BLaER1 treated with 17β-estradiol and CSF1 and Interleukin-3, amounts not matched to agents 10 nM and 100 nM (cell line): Measurements from ENCODE around the gene NCAPH2.
A peak's percentile ranks its signal among the peaks of the same experiment; 100 is the strongest.

Experiments used
- H3K27ac ChIP-seq, 11 experiments: shearing (Covaris generic); formaldehyde crosslinking; 2 replicates each; pipeline ENCODE4 v1.8.1; 2022
- H3K27me3 ChIP-seq, 11 experiments: shearing (Covaris generic); formaldehyde crosslinking; 2 replicates each; pipeline ENCODE4 v1.8.1; 2022
- H3K36me3 ChIP-seq, 11 experiments: shearing (Covaris generic); formaldehyde crosslinking; 2 replicates each; pipeline ENCODE4 v1.8.1; 2022
- H3K4me1 ChIP-seq, 10 experiments: shearing (Covaris generic); formaldehyde crosslinking; 2 replicates each; pipeline ENCODE4 v1.8.1; 2022
- H3K4me2 ChIP-seq, 11 experiments: shearing (Covaris generic); formaldehyde crosslinking; 2 replicates each; pipeline ENCODE4 v1.8.1; 2022
- H3K4me3 ChIP-seq, 10 experiments: shearing (Covaris generic); formaldehyde crosslinking; 2 replicates each; pipeline ENCODE4 v1.8.1; 2022
- H3K9ac ChIP-seq, 11 experiments: shearing (Covaris generic); formaldehyde crosslinking; 2 replicates each; pipeline ENCODE4 v1.8.1; 2022
- H3K9me3 ChIP-seq, 11 experiments: shearing (Covaris generic); formaldehyde crosslinking; replicated peaks in 1 of 11; 2 replicates each; pipeline ENCODE4 v1.8.1; 2022
- H4K20me1 ChIP-seq, 11 experiments: shearing (Covaris generic); formaldehyde crosslinking; 2 replicates each; pipeline ENCODE4 v1.8.1; 2022
- Cebpa-rat ChIP-seq, 11 experiments: shearing (Covaris generic); IDR thresholded peaks; 2 replicates each; pipeline ENCODE4 v1.8.1; 2022

The NCAPH2 gene

DNA sequence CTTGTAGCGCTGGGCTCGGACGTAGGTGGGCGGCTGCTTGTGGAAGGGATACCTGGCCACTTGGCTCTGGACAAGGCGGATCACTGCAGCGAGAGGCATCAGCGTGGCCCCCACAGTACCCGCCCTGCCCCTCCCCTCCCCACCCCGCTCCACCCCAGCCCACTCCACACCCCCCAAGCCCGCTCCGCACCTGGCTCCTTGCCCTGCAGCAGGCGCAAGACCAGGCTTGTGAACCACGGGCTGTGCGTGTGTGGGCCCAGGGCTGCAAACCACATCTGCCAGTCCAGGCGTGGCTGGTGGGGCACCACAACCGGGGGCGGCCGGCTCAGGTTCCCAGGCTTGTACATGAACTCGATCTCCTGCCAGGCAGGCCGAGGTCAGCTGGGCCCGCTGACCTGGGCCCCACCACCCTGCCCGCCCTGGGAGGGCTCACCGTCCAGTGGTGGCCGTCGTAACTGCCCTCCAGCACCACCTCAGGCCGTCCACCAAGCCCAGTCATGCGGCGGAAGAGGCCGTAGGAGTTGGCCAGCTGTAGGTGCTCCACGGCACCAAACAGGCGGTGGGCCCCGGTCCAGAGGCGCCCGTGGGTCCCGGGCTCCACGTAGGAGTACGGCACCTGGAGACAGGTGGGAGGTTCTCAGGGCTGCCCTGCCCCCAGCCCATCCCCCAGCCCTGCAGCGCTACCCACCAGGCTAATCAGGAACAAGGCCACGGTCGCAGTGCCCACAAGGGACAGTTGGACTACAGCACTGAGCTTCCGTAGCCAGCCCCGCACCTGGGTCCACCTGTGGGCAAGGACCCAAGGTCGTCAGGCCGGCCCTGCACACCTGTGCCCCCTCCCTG lies 3.4 kb upstream of the NCAPH2 start:
- Histone ChIP-seq H3K4me3 (no peak overlapping the region), H3K36me3 (peaks cover 20 to 37% (median 32%) of the 10 kb centered on the region in 11 experiments), H3K4me1 (peaks cover 29 to 44% (median 37%) of the 10 kb centered on the region in 10 experiments), H3K27ac (0 out of 22 replicates have a peak overlapping the region, but pooled peaks of 1 of the 11 experiments have one; percentile 86), H3K9me3 (no peaks in the 10 kb centered on the region), H3K9ac (peak overlapping the region in 5 of 11 experiments; percentile 32 to 92 (median 88); a peak in 3 of 22 replicates), H4K20me1 (peaks cover 0 to 48% (median 38%) of the 10 kb centered on the region in 11 experiments; a peak in 20 of 22 replicates), H3K4me2 (peak overlapping the region in 7 of 11 experiments; percentile 92 to 100 (median 99); a peak in 8 of 22 replicates), H3K27me3 (no peaks in the 10 kb centered on the region)
- TF ChIP-seq Cebpa-rat (IDR thresholded peaks at IDR 0.05), result no peak

DNA sequence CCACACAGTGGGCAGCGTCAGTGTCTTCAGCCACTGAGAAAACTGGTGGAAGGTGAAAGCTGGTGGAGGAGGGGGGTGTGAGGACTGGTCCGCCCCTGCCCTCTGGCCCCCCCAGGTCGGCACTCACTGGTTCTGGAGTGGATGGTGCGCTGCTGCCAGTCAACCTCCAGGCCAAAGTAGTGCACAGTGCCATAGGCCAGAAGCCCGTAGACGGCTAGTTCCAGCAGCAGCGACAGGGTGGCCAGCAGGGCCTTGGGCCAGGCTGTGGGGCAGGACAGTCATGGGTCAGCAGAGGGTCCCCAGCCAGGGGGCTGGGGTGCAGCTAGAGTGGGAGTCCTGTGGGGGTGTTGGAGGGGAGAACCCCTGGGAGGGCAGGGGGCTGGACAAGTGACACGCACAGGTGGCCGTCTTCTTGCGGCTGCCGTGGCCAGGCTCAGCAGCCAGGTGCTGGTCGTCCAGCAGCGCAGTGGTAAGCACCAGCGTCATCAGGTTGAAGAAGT lies 2.7 kb upstream of the NCAPH2 start:
- Histone ChIP-seq H3K9ac (peak overlapping the region in 10 of 11 experiments; percentile 10 to 92 (median 89); a peak in 14 of 22 replicates), H3K4me1 (peaks cover 35 to 49% (median 44%) of the 10 kb centered on the region in 10 experiments), H3K36me3 (peaks cover 21 to 45% (median 35%) of the 10 kb centered on the region in 11 experiments), H3K4me3 (peak overlapping the region in 4 of 10 experiments; percentile 83 to 97 (median 94); a peak in 3 of 20 replicates), H3K27me3 (no peaks in the 10 kb centered on the region), H3K9me3 (no peaks in the 10 kb centered on the region), H3K27ac (peak overlapping the region in 3 of 11 experiments; percentile 79 to 86 (median 84); a peak in 3 of 22 replicates), H3K4me2 (peak overlapping the region; percentile 85 to 100 (median 99); a peak in 20 of 22 replicates), H4K20me1 (peaks cover 0 to 56% (median 41%) of the 10 kb centered on the region in 11 experiments; a peak in 20 of 22 replicates)
- no peak for TF ChIP-seq Cebpa-rat (IDR thresholded peaks at IDR 0.05)

DNA sequence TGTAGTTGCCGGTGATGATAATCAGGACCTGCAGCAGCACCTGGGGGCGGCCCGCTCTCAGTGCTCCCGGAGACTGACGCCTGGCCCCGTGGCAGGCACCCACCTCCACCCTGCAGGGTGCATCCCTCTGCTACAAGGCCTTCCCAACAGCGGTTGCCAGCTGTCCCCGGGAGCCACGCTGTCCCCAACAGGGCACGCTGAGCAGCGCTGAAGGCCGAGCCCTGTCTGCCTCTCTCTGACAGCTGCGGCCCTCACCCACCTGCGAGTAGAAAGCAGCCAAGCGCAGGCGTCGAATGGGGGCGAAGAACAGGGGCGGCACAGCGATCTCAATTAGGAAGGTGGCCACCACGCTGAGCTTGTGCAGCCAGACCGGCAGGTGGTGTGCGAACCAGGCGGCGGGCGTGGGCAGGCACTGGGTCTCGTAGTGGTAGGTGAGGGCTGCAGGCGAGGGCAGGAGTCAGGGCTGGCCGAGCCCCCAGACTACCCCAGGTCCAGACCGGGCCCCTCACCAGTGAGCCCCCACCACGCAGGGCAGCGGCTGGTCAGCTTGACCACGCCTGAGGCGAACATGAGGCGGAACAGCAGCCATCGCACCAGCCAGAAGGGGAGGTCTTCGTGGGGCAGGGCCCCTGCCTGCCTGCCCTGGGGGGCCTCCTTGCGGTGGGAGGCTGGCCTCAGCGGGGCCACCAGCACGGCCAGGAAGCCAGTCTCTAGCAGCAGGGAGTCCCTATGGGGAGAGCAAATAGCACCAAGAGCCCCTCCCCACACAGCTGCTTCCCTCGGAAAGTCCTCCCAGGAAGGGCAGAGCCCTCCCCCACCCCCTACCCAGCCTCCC lies 2.0 kb upstream of the NCAPH2 start:
- peak overlapping the region in 10 of 11 experiments; percentile 22 to 86 (median 80); a peak in 15 of 22 replicates for H3K27ac ChIP-seq
- no peak for TF ChIP-seq Cebpa-rat (IDR thresholded peaks at IDR 0.05)
- H3K4me2 ChIP-seq, result peak overlapping the region; percentile 85 to 100 (median 99)
- H3K36me3 ChIP-seq, result peaks cover 25 to 51% (median 41%) of the 10 kb centered on the region in 11 experiments
- peak overlapping the region; percentile 81 to 92 (median 89); a peak in 21 of 22 replicates for H3K9ac ChIP-seq
- H3K4me3 ChIP-seq, result peak overlapping the region; percentile 81 to 97 (median 92)
- H4K20me1 ChIP-seq, result peaks cover 0 to 62% (median 43%) of the 10 kb centered on the region in 11 experiments; a peak in 20 of 22 replicates
- H3K4me1 ChIP-seq, result peaks cover 35 to 49% (median 45%) of the 10 kb centered on the region in 10 experiments
- H3K27me3 ChIP-seq, result no peaks in the 10 kb centered on the region
- H3K9me3 ChIP-seq, result no peaks in the 10 kb centered on the region

DNA sequence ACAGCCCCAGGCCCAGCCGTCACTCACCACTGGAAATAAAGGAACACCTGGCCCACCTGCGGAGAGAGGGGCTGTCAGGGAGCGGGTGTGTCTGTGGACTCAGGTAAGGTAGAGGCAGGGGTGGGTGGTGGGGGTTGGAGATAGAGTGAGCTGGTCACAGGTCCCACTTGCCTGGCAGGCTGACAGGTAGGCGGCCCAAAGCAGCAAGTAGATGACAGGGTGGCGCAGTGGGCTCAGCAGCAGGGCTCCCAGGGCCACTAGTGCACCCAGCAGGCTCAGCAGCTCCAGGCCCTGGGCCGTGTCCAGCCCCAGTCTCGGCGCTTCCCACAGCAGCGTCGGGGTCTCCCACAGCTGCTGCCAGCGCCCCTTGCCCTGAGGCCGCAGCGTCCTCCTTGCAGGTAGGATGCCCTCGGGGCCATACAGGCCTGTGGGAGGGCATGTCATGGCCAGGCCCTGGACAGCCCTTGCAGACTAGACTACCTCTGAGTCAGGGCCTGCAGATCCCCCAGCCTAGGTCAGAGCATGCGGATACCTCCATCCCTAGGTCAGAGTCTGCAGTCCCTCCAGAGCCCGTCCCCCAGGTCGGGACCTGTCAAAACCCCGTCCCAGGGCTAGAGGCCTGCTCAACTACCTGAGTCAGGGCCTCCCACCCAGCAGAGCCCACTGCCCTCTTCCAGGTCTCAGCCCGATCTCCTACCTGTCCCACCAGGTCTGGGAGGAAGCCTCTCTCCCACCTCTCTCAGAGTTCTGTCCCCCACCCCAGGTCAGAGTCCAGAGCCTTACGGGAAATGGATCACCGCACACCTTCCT lies 1.2 kb upstream of the NCAPH2 start:
- TF ChIP-seq Cebpa-rat (IDR thresholded peaks at IDR 0.05), result no peak
- Histone ChIP-seq H3K36me3 (peaks cover 27 to 56% (median 43%) of the 10 kb centered on the region in 11 experiments), H3K9ac (peak overlapping the region; percentile 81 to 92 (median 89)), H3K27me3 (no peaks in the 10 kb centered on the region), H4K20me1 (peaks cover 0 to 64% (median 44%) of the 10 kb centered on the region in 11 experiments; a peak in 20 of 22 replicates), H3K9me3 (no peaks in the 10 kb centered on the region), H3K4me3 (peak overlapping the region; percentile 81 to 97 (median 92)), H3K27ac (peak overlapping the region; percentile 70 to 86 (median 79)), H3K4me2 (peak overlapping the region; percentile 85 to 100 (median 99)), H3K4me1 (peaks cover 35 to 49% (median 45%) of the 10 kb centered on the region in 10 experiments)

DNA sequence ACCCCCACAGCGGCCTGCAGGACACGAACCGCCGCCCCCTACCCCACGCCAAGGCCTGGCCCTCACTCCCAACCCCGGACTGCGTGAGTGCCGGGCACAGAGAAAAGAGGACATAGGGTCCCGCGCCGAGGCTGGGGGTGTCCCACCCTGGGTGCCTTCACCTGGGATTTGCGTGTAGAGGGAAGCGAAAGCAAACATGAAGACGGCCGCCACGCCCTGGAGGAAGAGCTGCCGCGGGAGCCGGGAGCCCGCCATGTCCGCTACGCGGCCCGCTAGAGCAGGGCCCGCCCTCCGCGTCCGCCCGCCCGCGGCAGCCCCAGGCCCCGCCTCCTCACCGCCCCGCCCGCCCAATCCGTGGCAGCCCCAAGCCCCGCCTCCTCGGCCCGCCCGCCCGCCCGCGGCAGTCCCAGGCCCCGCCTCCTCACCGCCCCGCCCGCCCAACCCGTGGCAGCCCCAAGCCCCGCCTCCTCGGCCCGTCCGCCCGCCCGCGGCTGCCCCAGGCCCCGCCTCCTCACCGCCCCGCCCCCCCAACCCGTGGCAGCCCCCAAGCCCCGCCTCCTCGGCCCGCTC lies 518 bp upstream of the NCAPH2 start, which contains the start of gene LMF2:
Gene LMF2, minus strand, starts transcription at position 282 of the 570 bp plus-strand sequence. Its CDS starts 27 bp downstream, at position 255.
- no peaks in the 10 kb centered on the region for H3K9me3 ChIP-seq
- H3K4me1 ChIP-seq, result peaks cover 35 to 48% (median 45%) of the 10 kb centered on the region in 10 experiments
- peaks cover 24 to 56% (median 39%) of the 10 kb centered on the region in 11 experiments for H3K36me3 ChIP-seq
- H3K27ac ChIP-seq, result peak within 1 kb of the TSS; percentile 70 to 88 (median 86)
- H3K4me2 ChIP-seq, result peak within 1 kb of the TSS; percentile 94 to 100 (median 99)
- H4K20me1 ChIP-seq, result peaks cover 0 to 64% (median 45%) of the 10 kb centered on the region in 11 experiments; a peak in 20 of 22 replicates
- H3K27me3 ChIP-seq, result no peaks in the 10 kb centered on the region
- H3K9ac ChIP-seq, result peak within 1 kb of the TSS; percentile 81 to 92 (median 89)
- H3K4me3 ChIP-seq, result peak within 1 kb of the TSS; percentile 81 to 97 (median 92)
- TF ChIP-seq Cebpa-rat (IDR thresholded peaks at IDR 0.05), result no peak

DNA sequence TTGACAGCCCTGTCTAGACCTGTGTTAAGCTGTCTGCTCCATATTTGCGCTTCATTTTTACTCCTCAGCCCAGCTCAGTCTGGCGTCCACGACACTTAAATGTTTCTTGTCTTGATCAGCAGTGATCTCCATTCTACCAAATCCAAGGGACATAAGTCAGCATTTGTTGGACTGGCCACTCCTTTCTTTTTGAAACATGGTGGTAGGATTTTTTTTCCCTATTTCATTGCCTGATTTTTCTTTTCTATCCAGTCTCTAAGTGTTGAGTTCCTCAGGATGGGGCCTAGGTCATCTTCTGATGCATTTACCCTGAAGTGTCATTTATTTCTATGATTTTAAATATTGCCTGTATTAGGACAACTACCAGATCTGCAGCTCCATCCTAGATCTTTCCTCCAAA lies 873 bp downstream of the NCAPH2 start:
- Histone ChIP-seq H4K20me1 (peaks cover 0 to 72% (median 54%) of the 10 kb centered on the region in 11 experiments; a peak in 20 of 22 replicates), H3K36me3 (peaks cover 16 to 60% (median 39%) of the 10 kb centered on the region in 11 experiments), H3K9ac (peak overlapping the region; percentile 75 to 91 (median 86)), H3K4me3 (peak overlapping the region; percentile 60 to 80 (median 70)), H3K4me1 (peaks cover 35 to 48% (median 44%) of the 10 kb centered on the region in 10 experiments), H3K27ac (peak overlapping the region in 10 of 11 experiments; percentile 61 to 88 (median 83); a peak in 18 of 22 replicates), H3K9me3 (no peaks in the 10 kb centered on the region), H3K27me3 (no peaks in the 10 kb centered on the region), H3K4me2 (peak overlapping the region; percentile 81 to 99 (median 92))
- no peak for TF ChIP-seq Cebpa-rat (IDR thresholded peaks at IDR 0.05)

DNA sequence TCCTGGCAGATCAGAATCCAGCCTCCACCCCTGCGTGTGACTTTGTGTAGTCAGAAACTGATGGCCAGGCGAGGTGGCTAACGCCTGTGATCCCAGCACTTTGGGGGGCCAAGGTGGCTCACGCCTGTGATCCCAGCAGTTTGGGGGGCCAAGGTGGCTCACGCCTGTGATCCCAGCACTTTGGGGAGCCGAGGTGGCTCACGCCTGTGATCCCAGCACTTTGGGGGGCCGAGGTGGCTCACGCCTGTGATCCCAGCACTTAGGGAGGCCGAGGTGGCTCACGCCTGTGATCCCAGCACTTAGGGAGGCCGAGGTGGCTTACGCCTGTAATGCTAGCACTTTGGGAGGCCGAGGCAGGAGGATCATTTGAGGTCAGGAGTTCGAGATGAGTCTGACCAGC lies 5.2 kb downstream of the NCAPH2 start:
- Histone ChIP-seq H4K20me1 (peaks cover 0 to 85% (median 64%) of the 10 kb centered on the region in 11 experiments; a peak in 17 of 22 replicates), H3K4me1 (peaks cover 20 to 40% (median 32%) of the 10 kb centered on the region in 10 experiments), H3K4me2 (no peak overlapping the region), H3K27me3 (no peaks in the 10 kb centered on the region), H3K9me3 (no peaks in the 10 kb centered on the region), H3K9ac (0 out of 22 replicates have a peak overlapping the region, but pooled peaks of 2 of the 11 experiments have one; percentile 3 to 13), H3K4me3 (no peak overlapping the region), H3K27ac (no peak overlapping the region), H3K36me3 (peaks cover 11 to 82% (median 58%) of the 10 kb centered on the region in 11 experiments)
- TF ChIP-seq Cebpa-rat (IDR thresholded peaks at IDR 0.05), result no peak
